HepG2 (cell line): ENCODE results near the gene ENTPD6. TPM values are rescaled to one million over a fixed set of nuclear protein-coding genes. Genes with fewer than 3 reads are reported as not detected.
A peak's percentile ranks its signal among the peaks of the same experiment; 100 is the strongest.

Source experiments
- FOSL2 ChIP-seq: sonication (generic); formaldehyde crosslinking; IDR thresholded peaks from 2 replicates; pipeline ENCODE4 v1.4.0; 2020; ENCODE audit warnings: missing genetic modification reagents
- HIVEP1 ChIP-seq: sonication (generic); formaldehyde crosslinking; IDR thresholded peaks from 2 replicates; pipeline ENCODE4 v1.4.0; 2020; ENCODE audit warnings: mild to moderate bottlenecking, missing genetic modification reagents
- HNRNPUL1 ChIP-seq: fragments of 200-400 bp; formaldehyde crosslinking; IDR thresholded peaks from 2 replicates; pipeline ENCODE4 v1.6.1; 2017; ENCODE audit warnings: low read depth, mild to moderate bottlenecking, low read length, moderate library complexity
- KDM5B ChIP-seq: sonication (generic); formaldehyde crosslinking; IDR thresholded peaks from 2 replicates; pipeline ENCODE4 v1.4.0; 2020; ENCODE audit warnings: missing genetic modification reagents, mild to moderate bottlenecking, borderline replicate concordance
- KMT2B ChIP-seq: IDR thresholded peaks from 2 replicates; pipeline ENCODE4 v1.6.1; 2016; ENCODE audit warnings: missing genetic modification reagents, missing compliant biosample characterization
- RNF2 ChIP-seq: fragments of 450-650 bp; conservative IDR thresholded peaks from 2 replicates; pipeline ENCODE4 v1.6.1; 2016; ENCODE audit warnings: low read depth
- RXRA ChIP-seq: sonication (generic); formaldehyde crosslinking; IDR thresholded peaks from 2 replicates; pipeline ENCODE4 v1.5.1; 2020; ENCODE audit warnings: missing genetic modification reagents
- THAP11 ChIP-seq: IDR thresholded peaks from 2 replicates; pipeline ENCODE4 v1.6.1; 2016; ENCODE audit warnings: missing biosample characterization, missing genetic modification reagents
- ZNF546 ChIP-seq: sonication (generic); formaldehyde crosslinking; conservative IDR thresholded peaks from 2 replicates; pipeline ENCODE4 v1.8.1; 2023; ENCODE audit warnings: mild to moderate bottlenecking, missing genetic modification reagents
- ZNF576 ChIP-seq: sonication (generic); formaldehyde crosslinking; IDR thresholded peaks from 2 replicates; pipeline ENCODE4 v1.4.0; 2020; ENCODE audit warnings: mild to moderate bottlenecking, missing genetic modification reagents
- ZNF724P ChIP-seq: sonication (generic); formaldehyde crosslinking; IDR thresholded peaks from 2 replicates; pipeline ENCODE4 v1.8.0; 2022; ENCODE audit warnings: missing genetic modification reagents, borderline replicate concordance
- ZNF790 ChIP-seq: sonication (generic); formaldehyde crosslinking; IDR thresholded peaks from 2 replicates; pipeline ENCODE4 v1.8.0; 2022; ENCODE audit warnings: missing genetic modification reagents, mild to moderate bottlenecking, borderline replicate concordance
- ZSCAN31 ChIP-seq: sonication (generic); formaldehyde crosslinking; IDR thresholded peaks from 2 replicates; pipeline ENCODE4 v1.5.0; 2020; ENCODE audit warnings: low read depth, mild to moderate bottlenecking, missing genetic modification reagents
- polyA plus RNA-seq, 8 experiments: library from polyadenylated mRNA; depleted of rRNA in 3 of 8; stranded (reverse) in 7 of 8; unstranded in 1 of 8; fragments of >200 nt; fragmentation: Illumina TruSeq in 4 of 8; extraction: Trizol in 4 of 8; gene quantifications; 2 replicates each; pipeline versions ENCODE4 v1.2.1 to v1.2.3, GENCODE V29; 2011 to 2016; ENCODE audit warnings: low read depth in 4 of 8, missing spikeins in 1 of 8, mixed read lengths in 1 of 8; ENCODE audit not compliant: insufficient read depth in 1 of 8
- total RNA-seq, 5 experiments: library from RNA; depleted of rRNA; stranded (reverse); fragments of >200 nt; fragmentation: Illumina TruSeq; extraction: Trizol; gene quantifications; 2 replicates each; pipeline ENCODE4 v1.2.3, GENCODE V29; 2016; ENCODE audit warnings: low read depth in 1 of 5
- TF ChIP-seq, protein P1 (sequence below): sonication (generic); formaldehyde crosslinking; IDR thresholded peaks from 2 replicates; pipeline ENCODE4 v1.4.0; 2020; ENCODE audit warnings: missing genetic modification reagents
- TF ChIP-seq, protein P2 (sequence below): sonication (generic); formaldehyde crosslinking; IDR thresholded peaks from 2 replicates; pipeline ENCODE4 v1.4.0; 2020; ENCODE audit warnings: missing genetic modification reagents
- TF ChIP-seq, protein P3 (sequence below): sonication (generic); formaldehyde crosslinking; IDR thresholded peaks from 2 replicates; pipeline ENCODE4 v1.8.0; 2023; ENCODE audit warnings: mild to moderate bottlenecking, missing genetic modification reagents
- TF ChIP-seq, protein P4 (sequence below): sonication (generic); formaldehyde crosslinking; IDR thresholded peaks from 2 replicates; pipeline ENCODE4; 2020; ENCODE audit warnings: missing genetic modification reagents, mild to moderate bottlenecking, borderline replicate concordance

ENTPD6 gene
- total and polyA plus RNA-seq, 2 of the 13 experiments (the other 11 are each of a cell fraction or from before 2014, with no cell fraction given), result 164 to 172 TPM

GRCh38 chr20:25226433-25227316, 31.2 kb downstream of the ENTPD6 start (continued):
- TF ChIP-seq, protein P1, sequence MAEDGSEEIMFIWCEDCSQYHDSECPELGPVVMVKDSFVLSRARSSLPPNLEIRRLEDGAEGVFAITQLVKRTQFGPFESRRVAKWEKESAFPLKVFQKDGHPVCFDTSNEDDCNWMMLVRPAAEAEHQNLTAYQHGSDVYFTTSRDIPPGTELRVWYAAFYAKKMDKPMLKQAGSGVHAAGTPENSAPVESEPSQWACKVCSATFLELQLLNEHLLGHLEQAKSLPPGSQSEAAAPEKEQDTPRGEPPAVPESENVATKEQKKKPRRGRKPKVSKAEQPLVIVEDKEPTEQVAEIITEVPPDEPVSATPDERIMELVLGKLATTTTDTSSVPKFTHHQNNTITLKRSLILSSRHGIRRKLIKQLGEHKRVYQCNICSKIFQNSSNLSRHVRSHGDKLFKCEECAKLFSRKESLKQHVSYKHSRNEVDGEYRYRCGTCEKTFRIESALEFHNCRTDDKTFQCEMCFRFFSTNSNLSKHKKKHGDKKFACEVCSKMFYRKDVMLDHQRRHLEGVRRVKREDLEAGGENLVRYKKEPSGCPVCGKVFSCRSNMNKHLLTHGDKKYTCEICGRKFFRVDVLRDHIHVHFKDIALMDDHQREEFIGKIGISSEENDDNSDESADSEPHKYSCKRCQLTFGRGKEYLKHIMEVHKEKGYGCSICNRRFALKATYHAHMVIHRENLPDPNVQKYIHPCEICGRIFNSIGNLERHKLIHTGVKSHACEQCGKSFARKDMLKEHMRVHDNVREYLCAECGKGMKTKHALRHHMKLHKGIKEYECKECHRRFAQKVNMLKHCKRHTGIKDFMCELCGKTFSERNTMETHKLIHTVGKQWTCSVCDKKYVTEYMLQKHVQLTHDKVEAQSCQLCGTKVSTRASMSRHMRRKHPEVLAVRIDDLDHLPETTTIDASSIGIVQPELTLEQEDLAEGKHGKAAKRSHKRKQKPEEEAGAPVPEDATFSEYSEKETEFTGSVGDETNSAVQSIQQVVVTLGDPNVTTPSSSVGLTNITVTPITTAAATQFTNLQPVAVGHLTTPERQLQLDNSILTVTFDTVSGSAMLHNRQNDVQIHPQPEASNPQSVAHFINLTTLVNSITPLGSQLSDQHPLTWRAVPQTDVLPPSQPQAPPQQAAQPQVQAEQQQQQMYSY (CRISPR knock-in tag), result 0 out of 2 replicates have a peak, but pooled peaks have one; percentile 28
- TF ChIP-seq, protein P2, sequence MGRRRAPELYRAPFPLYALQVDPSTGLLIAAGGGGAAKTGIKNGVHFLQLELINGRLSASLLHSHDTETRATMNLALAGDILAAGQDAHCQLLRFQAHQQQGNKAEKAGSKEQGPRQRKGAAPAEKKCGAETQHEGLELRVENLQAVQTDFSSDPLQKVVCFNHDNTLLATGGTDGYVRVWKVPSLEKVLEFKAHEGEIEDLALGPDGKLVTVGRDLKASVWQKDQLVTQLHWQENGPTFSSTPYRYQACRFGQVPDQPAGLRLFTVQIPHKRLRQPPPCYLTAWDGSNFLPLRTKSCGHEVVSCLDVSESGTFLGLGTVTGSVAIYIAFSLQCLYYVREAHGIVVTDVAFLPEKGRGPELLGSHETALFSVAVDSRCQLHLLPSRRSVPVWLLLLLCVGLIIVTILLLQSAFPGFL (CRISPR knock-in tag), result no peak
- 0 out of 2 replicates have a peak, but pooled peaks have one; percentile 54 for TF ChIP-seq ZNF790 (CRISPR knock-in tag)
- TF ChIP-seq HIVEP1 (CRISPR knock-in tag), result 0 out of 2 replicates have a peak, but pooled peaks have one; percentile 12
- TF ChIP-seq THAP11 (CRISPR knock-in tag), result 0 out of 2 replicates have a peak, but pooled peaks have one; percentile 4
- peak; percentile 64 for TF ChIP-seq KDM5B (CRISPR knock-in tag)
- TF ChIP-seq ZNF546, result 0 out of 2 replicates have a peak, but pooled peaks have one; percentile 34
- TF ChIP-seq ZNF724P, result 0 out of 2 replicates have a peak, but pooled peaks have one; percentile 64
- no peak; the same call in 1 of the 2 replicates for TF ChIP-seq FOSL2 (CRISPR knock-in tag)
- 0 out of 2 replicates have a peak, but pooled peaks have one; percentile 34 for TF ChIP-seq RNF2
- peak; percentile 79; the same call in 1 of the 2 replicates for TF ChIP-seq ZSCAN31
- no peak for TF ChIP-seq KMT2B
- TF ChIP-seq, protein P3, sequence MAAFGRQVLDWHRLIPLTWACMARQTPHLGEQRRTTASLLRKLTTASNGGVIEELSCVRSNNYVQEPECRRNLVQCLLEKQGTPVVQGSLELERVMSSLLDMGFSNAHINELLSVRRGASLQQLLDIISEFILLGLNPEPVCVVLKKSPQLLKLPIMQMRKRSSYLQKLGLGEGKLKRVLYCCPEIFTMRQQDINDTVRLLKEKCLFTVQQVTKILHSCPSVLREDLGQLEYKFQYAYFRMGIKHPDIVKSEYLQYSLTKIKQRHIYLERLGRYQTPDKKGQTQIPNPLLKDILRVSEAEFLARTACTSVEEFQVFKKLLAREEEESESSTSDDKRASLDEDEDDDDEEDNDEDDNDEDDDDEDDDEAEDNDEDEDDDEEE (CRISPR knock-in tag), result peak; percentile 61; the same call in 1 of the 2 replicates
- TF ChIP-seq RXRA (CRISPR knock-in tag), result 0 out of 2 replicates have a peak, but pooled peaks have one; percentile 29
- TF ChIP-seq HNRNPUL1, result no peak
- peak; percentile 68; the same call in 1 of the 2 replicates for TF ChIP-seq ZNF576
- TF ChIP-seq, protein P4, sequence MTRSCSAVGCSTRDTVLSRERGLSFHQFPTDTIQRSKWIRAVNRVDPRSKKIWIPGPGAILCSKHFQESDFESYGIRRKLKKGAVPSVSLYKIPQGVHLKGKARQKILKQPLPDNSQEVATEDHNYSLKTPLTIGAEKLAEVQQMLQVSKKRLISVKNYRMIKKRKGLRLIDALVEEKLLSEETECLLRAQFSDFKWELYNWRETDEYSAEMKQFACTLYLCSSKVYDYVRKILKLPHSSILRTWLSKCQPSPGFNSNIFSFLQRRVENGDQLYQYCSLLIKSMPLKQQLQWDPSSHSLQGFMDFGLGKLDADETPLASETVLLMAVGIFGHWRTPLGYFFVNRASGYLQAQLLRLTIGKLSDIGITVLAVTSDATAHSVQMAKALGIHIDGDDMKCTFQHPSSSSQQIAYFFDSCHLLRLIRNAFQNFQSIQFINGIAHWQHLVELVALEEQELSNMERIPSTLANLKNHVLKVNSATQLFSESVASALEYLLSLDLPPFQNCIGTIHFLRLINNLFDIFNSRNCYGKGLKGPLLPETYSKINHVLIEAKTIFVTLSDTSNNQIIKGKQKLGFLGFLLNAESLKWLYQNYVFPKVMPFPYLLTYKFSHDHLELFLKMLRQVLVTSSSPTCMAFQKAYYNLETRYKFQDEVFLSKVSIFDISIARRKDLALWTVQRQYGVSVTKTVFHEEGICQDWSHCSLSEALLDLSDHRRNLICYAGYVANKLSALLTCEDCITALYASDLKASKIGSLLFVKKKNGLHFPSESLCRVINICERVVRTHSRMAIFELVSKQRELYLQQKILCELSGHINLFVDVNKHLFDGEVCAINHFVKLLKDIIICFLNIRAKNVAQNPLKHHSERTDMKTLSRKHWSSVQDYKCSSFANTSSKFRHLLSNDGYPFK, result peak; percentile 45; the same call in 1 of the 2 replicates
